Glutamatergic neuron (in vitro differentiated cells): ENCODE measurements around the gene CHDH. TPM values are rescaled to one million over a fixed set of nuclear protein-coding genes. Genes with fewer than 3 reads are reported as not detected.

ENCODE experiments used
- DNase-seq: peaks from one replicate; pipeline ENCODE4 v3.0.0; 2022
- H3K27ac Mint-ChIP-seq: one replicate; pipeline ENCODE4 v1.8.0; 2020; ENCODE audit warnings: mild to moderate bottlenecking, mixed read lengths, inconsistent platforms; ENCODE audit not compliant: unreplicated experiment
- H3K27me3 Mint-ChIP-seq: one replicate; pipeline ENCODE4 v1.8.0; 2020; ENCODE audit warnings: mild to moderate bottlenecking, moderate library complexity, mixed read lengths, inconsistent platforms; ENCODE audit not compliant: unreplicated experiment
- H3K36me3 Mint-ChIP-seq: one replicate; pipeline ENCODE4 v1.8.0; 2020; ENCODE audit warnings: mild to moderate bottlenecking, mixed read lengths, inconsistent platforms; ENCODE audit not compliant: unreplicated experiment
- H3K4me1 Mint-ChIP-seq: one replicate; pipeline ENCODE4 v1.8.0; 2020; ENCODE audit warnings: mild to moderate bottlenecking, low read depth, mixed read lengths, inconsistent platforms; ENCODE audit not compliant: unreplicated experiment
- H3K4me3 Mint-ChIP-seq: one replicate; pipeline ENCODE4 v1.8.0; 2020; ENCODE audit warnings: mild to moderate bottlenecking, mixed read lengths, inconsistent platforms; ENCODE audit not compliant: unreplicated experiment
- H3K9me3 Mint-ChIP-seq: one replicate; pipeline ENCODE4 v1.8.0; 2020; ENCODE audit warnings: mild to moderate bottlenecking, moderate library complexity, mixed read lengths, inconsistent platforms; ENCODE audit not compliant: unreplicated experiment
- total RNA-seq: library from RNA; stranded (reverse); fragmentation: NEBNext Ultra II Directional; extraction: Animal tissue kit (Norgen Biotek cat#: 25700); gene quantifications from one replicate; pipeline ENCODE4 v1.2.1, GENCODE V29; 2021; ENCODE audit not compliant: unreplicated experiment
- TF ChIP-seq, protein P1 (sequence below): fragments of 200-600 bp; sonication (generic); IDR thresholded peaks from one replicate; pipeline ENCODE4 v1.5.0; 2021; ENCODE audit not compliant: partially characterized antibody, unreplicated experiment

Gene CHDH
- total RNA-seq, 1 donor from 2014 or later, result 0.61 TPM

DNA sequence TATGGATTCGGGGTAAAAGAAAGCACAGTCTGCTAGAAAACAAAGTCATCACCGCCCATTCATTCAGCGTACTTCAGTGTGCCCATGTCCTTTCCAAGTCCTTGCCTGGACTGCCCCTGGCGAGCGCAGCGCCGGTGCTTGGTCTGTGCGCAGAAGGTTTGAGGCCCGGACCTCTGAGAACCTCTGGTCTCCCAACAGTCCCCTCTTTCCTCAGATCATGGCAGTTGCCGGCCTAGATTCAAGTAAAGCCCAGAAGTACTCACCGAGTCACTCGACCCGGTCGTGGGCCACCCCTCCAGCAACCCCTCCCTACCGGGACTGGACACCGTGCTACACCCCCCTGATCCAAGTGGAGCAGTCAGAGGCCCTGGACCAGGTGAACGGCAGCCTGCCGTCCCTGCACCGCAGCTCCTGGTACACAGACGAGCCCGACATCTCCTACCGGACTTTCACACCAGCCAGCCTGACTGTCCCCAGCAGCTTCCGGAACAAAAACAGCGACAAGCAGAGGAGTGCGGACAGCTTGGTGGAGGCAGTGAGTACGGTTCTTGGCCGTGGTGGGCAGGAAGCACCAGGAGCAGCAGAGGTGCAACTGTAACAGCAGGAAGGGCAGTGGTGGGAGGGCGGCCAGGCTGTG lies 36.3 kb downstream of the CHDH start:
- Mint-ChIP-seq H3K4me3 (no peak overlapping the region), H3K9me3 (no peaks in the 10 kb centered on the region), H3K27ac (no peak overlapping the region), H3K27me3 (peaks cover 3% of the 10 kb centered on the region), H3K4me1 (peaks cover 8% of the 10 kb centered on the region), H3K36me3 (no peaks in the 10 kb centered on the region)
- DNase-seq, result peak; percentile 6
- TF ChIP-seq, protein P1, sequence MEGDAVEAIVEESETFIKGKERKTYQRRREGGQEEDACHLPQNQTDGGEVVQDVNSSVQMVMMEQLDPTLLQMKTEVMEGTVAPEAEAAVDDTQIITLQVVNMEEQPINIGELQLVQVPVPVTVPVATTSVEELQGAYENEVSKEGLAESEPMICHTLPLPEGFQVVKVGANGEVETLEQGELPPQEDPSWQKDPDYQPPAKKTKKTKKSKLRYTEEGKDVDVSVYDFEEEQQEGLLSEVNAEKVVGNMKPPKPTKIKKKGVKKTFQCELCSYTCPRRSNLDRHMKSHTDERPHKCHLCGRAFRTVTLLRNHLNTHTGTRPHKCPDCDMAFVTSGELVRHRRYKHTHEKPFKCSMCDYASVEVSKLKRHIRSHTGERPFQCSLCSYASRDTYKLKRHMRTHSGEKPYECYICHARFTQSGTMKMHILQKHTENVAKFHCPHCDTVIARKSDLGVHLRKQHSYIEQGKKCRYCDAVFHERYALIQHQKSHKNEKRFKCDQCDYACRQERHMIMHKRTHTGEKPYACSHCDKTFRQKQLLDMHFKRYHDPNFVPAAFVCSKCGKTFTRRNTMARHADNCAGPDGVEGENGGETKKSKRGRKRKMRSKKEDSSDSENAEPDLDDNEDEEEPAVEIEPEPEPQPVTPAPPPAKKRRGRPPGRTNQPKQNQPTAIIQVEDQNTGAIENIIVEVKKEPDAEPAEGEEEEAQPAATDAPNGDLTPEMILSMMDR, result no peak

DNA sequence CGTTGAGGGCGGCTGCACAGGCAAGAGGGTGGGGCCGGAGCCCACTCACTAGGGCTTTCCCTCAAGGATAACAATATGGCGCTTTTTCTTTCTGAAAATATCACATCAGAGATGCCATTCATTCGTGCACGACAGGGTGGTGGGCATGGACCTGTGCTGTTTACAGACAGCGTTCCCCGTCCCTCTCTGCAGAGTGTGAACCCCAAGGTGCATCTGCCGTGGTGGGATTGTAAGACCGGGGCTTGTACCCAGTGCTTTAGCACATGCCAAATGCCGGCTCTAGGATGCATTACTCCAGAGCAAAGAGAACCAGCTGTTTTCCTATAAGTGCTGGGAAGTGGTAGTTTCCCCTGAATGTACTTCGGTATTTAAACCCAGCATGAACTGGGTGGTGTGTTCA lies 37.0 kb downstream of the CHDH start:
- H3K9me3 Mint-ChIP-seq, result no peaks in the 10 kb centered on the region
- no peak overlapping the region for H3K27ac Mint-ChIP-seq
- DNase-seq, result no peak
- H3K27me3 Mint-ChIP-seq, result peaks cover 3% of the 10 kb centered on the region
- H3K4me1 Mint-ChIP-seq, result peaks cover 12% of the 10 kb centered on the region
- H3K4me3 Mint-ChIP-seq, result no peak overlapping the region
- no peaks in the 10 kb centered on the region for H3K36me3 Mint-ChIP-seq
- TF ChIP-seq, protein P1, result no peak

DNA sequence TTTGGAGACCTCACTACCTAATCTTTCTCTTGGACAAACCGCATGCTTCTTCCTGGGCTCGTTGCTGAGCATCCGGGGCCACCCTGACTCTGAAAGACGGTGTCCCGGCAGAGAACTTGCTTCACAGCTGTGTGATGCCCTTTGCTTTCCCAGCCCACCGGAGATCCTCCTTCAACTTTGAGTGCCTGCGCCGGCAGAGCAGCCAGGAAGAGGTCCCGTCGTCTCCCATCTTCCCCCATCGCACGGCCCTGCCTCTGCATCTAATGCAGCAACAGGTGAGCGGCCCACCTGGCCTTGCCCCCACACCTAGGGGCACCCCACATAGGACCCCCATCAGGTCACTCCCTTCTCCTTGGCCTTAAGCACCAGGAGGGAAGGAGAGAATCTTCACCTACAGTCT lies 37.7 kb downstream of the CHDH start:
- Mint-ChIP-seq H3K27me3 (peaks cover 6% of the 10 kb centered on the region), H3K27ac (no peak overlapping the region), H3K4me1 (peaks cover 13% of the 10 kb centered on the region), H3K9me3 (no peaks in the 10 kb centered on the region), H3K36me3 (no peaks in the 10 kb centered on the region), H3K4me3 (no peak overlapping the region)
- no peak for DNase-seq
- TF ChIP-seq, protein P1, result no peak

DNA sequence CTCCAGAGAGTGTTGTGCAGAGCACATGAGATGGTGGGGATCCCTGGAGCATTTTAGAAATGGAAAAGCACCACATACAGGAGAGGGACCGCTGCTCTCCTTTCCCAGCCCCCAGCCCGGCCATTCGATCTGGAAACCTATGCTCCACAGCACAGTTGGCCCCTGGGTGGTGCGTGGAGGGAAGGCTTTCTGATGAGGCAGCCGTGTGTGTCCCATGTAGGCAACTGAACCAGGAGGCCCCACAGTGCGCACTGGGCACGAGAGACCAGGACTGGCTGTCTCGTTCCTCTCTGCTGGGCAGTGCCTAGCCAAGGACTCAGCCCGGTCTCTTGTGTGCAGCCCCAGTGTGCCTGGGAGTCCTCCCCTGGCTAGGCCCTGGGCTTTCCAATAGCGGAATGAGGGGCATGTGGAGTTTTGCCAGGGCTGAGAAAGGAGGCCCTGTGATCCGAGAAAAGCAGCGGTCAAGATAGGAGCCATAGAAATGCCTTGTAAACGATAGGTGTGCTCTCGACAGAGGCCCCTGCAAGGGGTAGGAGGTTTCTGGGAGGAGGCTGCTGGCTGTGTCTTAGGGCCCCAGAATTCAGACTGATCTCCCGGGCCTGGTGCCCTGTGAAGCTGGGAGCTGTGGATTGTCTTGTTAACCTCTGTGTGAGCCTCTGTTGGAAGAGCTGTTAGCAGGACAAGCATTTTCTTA lies 39.0 kb downstream of the CHDH start:
- peaks cover 11% of the 10 kb centered on the region for H3K4me1 Mint-ChIP-seq
- no peak overlapping the region for H3K27ac Mint-ChIP-seq
- H3K27me3 Mint-ChIP-seq, result peaks cover 6% of the 10 kb centered on the region
- no peaks in the 10 kb centered on the region for H3K36me3 Mint-ChIP-seq
- DNase-seq, result no peak
- TF ChIP-seq, protein P1, result no peak
- H3K4me3 Mint-ChIP-seq, result no peak overlapping the region
- no peaks in the 10 kb centered on the region for H3K9me3 Mint-ChIP-seq
